ENCODE data around the gene RBM23.

DNA sequence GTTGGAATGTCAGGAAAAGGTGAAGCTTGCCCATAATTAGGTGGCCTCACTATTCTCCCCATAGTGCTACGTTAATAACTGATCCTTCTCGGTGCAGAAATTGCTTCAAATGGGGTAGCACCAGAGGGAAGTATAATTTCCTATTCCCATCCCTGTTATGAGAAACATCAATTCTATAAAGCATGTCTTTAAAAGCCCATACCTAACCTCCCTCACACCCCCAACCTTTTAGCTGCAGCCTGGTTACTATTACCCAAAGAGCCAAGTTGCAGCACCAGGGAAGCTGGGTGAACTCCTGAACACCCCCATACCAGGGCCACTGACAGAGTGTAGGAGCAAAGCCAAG is 15.2 kb downstream of the RBM23 start:
- no peak for TF ChIP-seq EZH2 (IDR thresholded peaks at IDR 0.05; ENCODE audit: low read depth, low read length, severe bottlenecking)
- TF ChIP-seq, protein P1, sequence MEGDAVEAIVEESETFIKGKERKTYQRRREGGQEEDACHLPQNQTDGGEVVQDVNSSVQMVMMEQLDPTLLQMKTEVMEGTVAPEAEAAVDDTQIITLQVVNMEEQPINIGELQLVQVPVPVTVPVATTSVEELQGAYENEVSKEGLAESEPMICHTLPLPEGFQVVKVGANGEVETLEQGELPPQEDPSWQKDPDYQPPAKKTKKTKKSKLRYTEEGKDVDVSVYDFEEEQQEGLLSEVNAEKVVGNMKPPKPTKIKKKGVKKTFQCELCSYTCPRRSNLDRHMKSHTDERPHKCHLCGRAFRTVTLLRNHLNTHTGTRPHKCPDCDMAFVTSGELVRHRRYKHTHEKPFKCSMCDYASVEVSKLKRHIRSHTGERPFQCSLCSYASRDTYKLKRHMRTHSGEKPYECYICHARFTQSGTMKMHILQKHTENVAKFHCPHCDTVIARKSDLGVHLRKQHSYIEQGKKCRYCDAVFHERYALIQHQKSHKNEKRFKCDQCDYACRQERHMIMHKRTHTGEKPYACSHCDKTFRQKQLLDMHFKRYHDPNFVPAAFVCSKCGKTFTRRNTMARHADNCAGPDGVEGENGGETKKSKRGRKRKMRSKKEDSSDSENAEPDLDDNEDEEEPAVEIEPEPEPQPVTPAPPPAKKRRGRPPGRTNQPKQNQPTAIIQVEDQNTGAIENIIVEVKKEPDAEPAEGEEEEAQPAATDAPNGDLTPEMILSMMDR (IDR thresholded peaks at IDR 0.05; ENCODE audit: control extremely low read depth in 1 of 3, insufficient read depth in 1 of 3, low read depth in 1 of 3, low read length in 3 of 3), result no peak
- no peak for TF ChIP-seq KDM1A (IDR thresholded peaks at IDR 0.05; ENCODE audit: borderline replicate concordance, low read length)
- no peak for TF ChIP-seq POLR2A (IDR thresholded peaks at IDR 0.05; ENCODE audit: control extremely low read depth in 1 of 2, low read depth in 2 of 2, low read length in 2 of 2)
- TF ChIP-seq POLR2AphosphoS5 (IDR thresholded peaks at IDR 0.05; ENCODE audit: low read depth, low read length), result no peak
